Measurements from ENCODE around the gene HBE1. TPM values are rescaled to one million over a fixed set of nuclear protein-coding genes. Genes with fewer than 3 reads are reported as not detected.

Gene HBE1
- total and polyA plus RNA-seq, 7 donors, result not detected

DNA sequence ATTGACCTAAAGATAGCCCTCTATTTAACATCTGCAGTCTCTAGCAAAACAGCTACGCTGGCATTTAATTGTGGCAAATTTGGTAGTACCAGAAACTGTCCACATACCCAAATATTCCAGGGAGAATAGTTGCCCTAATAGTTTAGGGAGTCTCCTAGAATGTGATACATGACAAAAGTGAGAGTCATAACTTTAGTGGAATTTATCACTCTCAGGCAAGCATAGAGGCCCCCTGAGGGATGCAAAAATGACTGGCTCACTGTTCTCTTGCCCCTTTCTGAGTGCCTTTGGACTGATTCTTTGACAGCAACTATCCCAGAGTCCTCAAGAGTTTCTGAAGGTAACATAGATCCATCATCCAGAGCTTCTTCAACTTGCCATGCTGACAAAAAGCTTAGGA, 34.3 kb upstream of the HBE1 start:
- no peak for ATAC-seq
- Histone ChIP-seq H3K4me3 (no peak overlapping the region), H3K4me1 (no peaks in the 10 kb centered on the region), H3K9me3 (no peaks in the 10 kb centered on the region), H3K27ac (no peak overlapping the region), H3K36me3 (ENCODE audit: insufficient read depth in 1 of 2, low read depth in 1 of 2) (no peaks in the 10 kb centered on the region), H3K27me3 (ENCODE audit: insufficient read depth in 3 of 3, low read length in 2 of 3) (no peaks in the 10 kb centered on the region)
- WGBS, 3 donors, result 36 to 98% (median 91%) methylated on average over 1 of the region's 1 CpG
- TF ChIP-seq, protein P1, sequence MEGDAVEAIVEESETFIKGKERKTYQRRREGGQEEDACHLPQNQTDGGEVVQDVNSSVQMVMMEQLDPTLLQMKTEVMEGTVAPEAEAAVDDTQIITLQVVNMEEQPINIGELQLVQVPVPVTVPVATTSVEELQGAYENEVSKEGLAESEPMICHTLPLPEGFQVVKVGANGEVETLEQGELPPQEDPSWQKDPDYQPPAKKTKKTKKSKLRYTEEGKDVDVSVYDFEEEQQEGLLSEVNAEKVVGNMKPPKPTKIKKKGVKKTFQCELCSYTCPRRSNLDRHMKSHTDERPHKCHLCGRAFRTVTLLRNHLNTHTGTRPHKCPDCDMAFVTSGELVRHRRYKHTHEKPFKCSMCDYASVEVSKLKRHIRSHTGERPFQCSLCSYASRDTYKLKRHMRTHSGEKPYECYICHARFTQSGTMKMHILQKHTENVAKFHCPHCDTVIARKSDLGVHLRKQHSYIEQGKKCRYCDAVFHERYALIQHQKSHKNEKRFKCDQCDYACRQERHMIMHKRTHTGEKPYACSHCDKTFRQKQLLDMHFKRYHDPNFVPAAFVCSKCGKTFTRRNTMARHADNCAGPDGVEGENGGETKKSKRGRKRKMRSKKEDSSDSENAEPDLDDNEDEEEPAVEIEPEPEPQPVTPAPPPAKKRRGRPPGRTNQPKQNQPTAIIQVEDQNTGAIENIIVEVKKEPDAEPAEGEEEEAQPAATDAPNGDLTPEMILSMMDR (IDR thresholded peaks at IDR 0.05), result no peak
- intact Hi-C loops (cut with DNase I), result no loop called here
- DNase-seq, result no peak

DNA sequence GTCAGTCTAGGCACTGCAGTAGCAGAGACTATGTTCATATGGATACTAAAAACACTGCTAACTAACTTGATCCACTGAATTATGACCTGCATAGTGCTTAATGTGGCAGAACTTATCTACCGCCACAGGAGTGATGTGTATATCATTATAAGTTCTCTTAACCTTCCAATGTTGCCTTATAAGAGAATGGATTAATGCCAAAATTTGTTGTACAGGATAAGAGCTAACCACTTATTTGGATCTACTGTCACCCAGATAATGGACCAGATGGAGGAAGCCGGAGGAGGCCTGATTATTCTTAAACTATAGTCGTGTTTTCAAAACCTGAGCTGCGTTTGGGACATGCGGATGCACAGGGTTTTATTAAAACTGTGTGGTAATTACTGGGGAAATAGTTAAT, 33.9 kb upstream of the HBE1 start:
- ATAC-seq (no peak), DNase-seq (no peak)
- H3K4me3 ChIP-seq, result no peak overlapping the region
- H3K4me1 ChIP-seq, result no peaks in the 10 kb centered on the region
- 69 to 76% (median 73%) methylated on average over 5 of the region's 5 CpGs for WGBS, 3 donors
- no peaks in the 10 kb centered on the region for H3K36me3 ChIP-seq (ENCODE audit: insufficient read depth in 1 of 2, low read depth in 1 of 2)
- TF ChIP-seq, protein P1 (IDR thresholded peaks at IDR 0.05), result no peak
- H3K27ac ChIP-seq, result no peak overlapping the region
- intact Hi-C loops (cut with DNase I), result no loop called here
- H3K27me3 ChIP-seq (ENCODE audit: insufficient read depth in 3 of 3, low read length in 2 of 3), result no peaks in the 10 kb centered on the region
- H3K9me3 ChIP-seq, result no peaks in the 10 kb centered on the region

DNA sequence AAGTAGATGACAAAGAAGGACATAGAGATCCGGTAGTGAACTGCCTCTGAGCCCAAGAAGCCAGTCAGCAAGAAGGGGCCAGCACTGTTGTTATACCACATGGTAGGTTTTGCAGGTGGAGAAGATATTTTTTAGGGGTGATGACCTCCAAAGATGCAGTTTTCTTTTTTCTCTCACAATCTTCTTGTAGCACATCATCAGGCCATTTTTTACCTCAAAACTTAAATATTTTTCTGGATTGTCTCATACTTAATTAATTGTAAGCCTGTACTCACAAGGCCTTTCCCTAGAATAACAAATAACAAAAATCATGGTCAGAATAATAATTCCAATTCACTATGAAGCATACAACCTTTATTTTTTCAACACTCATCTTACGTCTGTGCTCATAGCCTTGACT, 32.1 kb upstream of the HBE1 start, which contains the start of gene OR51B4:
OR51B4 (minus strand) TSS at position 101 of the 400 bp plus-strand sequence; CDS start at position 101, 0 bp downstream.
- DNase-seq (no peak), ATAC-seq (no peak)
- Histone ChIP-seq H3K4me1 (no peaks in the 10 kb centered on the region), H3K4me3 (no peak within 1 kb of the TSS), H3K27ac (no peak within 1 kb of the TSS), H3K36me3 (ENCODE audit: insufficient read depth in 1 of 2, low read depth in 1 of 2) (no peaks in the 10 kb centered on the region), H3K9me3 (no peaks in the 10 kb centered on the region), H3K27me3 (ENCODE audit: insufficient read depth in 3 of 3, low read length in 2 of 3) (no peaks in the 10 kb centered on the region)
- TF ChIP-seq, protein P1 (IDR thresholded peaks at IDR 0.05), result no peak
- 88 to 91% (median 88%) methylated on average over 2 of the region's 2 CpGs for WGBS, 3 donors
- intact Hi-C loops (cut with DNase I), result no loop called here

DNA sequence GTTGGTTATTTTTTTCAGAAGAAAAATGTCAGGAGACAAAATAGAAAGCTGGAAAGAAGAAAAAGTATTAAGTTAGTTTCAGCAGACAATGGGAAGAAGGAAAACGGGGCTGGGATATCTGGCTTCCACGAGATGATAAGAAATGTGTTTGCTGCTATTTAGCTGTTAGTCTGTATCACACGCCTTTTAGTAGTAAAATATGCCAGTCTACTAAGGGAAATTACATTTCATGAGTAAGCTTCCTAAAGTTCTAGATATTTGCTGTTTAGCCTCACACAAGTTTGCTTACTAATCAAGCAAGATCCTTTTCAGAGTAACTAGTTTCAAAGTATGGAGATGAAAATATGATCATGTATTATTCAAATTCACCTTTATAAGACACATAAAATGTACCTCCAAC, 30.5 kb upstream of the HBE1 start:
- intact Hi-C loops (cut with DNase I), result no loop called here
- TF ChIP-seq, protein P1 (IDR thresholded peaks at IDR 0.05), result no peak
- ATAC-seq (no peak), DNase-seq (no peak)
- H3K36me3 ChIP-seq (ENCODE audit: insufficient read depth in 1 of 2, low read depth in 1 of 2), result no peaks in the 10 kb centered on the region
- no peaks in the 10 kb centered on the region for H3K4me1 ChIP-seq
- H3K27ac ChIP-seq, result no peak overlapping the region
- no peaks in the 10 kb centered on the region for H3K27me3 ChIP-seq (ENCODE audit: insufficient read depth in 3 of 3, low read length in 2 of 3)
- no peak overlapping the region for H3K4me3 ChIP-seq
- 67 to 84% (median 82%) methylated on average over 3 of the region's 3 CpGs for WGBS, 3 donors
- no peaks in the 10 kb centered on the region for H3K9me3 ChIP-seq

DNA sequence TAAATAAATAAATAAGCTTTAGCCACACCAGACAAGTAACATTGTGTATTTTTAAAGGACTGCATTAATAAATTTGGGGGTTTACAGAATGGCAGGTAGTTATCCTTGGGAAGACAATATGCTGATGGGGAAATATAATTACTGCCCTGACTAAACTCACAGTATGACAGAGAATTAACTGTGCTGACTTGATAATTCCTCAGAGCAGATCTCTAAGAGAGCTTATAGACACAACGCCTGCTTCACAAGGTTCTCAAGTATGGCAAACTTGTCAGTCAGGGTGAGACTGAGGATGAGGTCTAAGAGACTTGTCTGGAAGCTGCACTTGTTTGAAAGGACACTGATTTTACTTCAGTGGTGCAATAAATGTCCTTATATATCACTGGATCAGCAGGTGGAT, 28.7 kb upstream of the HBE1 start:
- Histone ChIP-seq H3K4me1 (no peaks in the 10 kb centered on the region), H3K27me3 (ENCODE audit: insufficient read depth in 3 of 3, low read length in 2 of 3) (no peaks in the 10 kb centered on the region), H3K27ac (no peak overlapping the region), H3K36me3 (ENCODE audit: insufficient read depth in 1 of 2, low read depth in 1 of 2) (no peaks in the 10 kb centered on the region), H3K9me3 (no peaks in the 10 kb centered on the region), H3K4me3 (no peak overlapping the region)
- TF ChIP-seq, protein P1 (IDR thresholded peaks at IDR 0.05), result no peak
- ATAC-seq (no peak), DNase-seq (no peak)
- 0 to 87% (median 74%) methylated on average over 1 of the region's 1 CpG for WGBS, 3 donors
- intact Hi-C loops (cut with DNase I), result no loop called here
